Osteoblast (primary cell): ENCODE measurements around the gene TTF2. TPM values are rescaled to one million over a fixed set of nuclear protein-coding genes. Genes with fewer than 3 reads are reported as not detected.

Source experiments
- DNase-seq: peaks from one replicate; pipeline ENCODE4 v3.0.0; 2011; ENCODE audit warnings: low spot score, mixed read lengths; ENCODE audit not compliant: insufficient read length; ENCODE audit errors: missing footprints
- H2AFZ ChIP-seq: 2 replicates; pipeline ENCODE4 v1.6.0; 2011; ENCODE audit warnings: mild to moderate bottlenecking, low read length
- H3K27ac ChIP-seq: 2 replicates; pipeline ENCODE4 v1.5.1; 2011; ENCODE audit warnings: mild to moderate bottlenecking, low read depth, low read length, moderate library complexity
- H3K27me3 ChIP-seq: 2 replicates; pipeline ENCODE4 v1.6.0; 2012; ENCODE audit warnings: mild to moderate bottlenecking, control low read depth, inconsistent platforms, low read length, moderate library complexity; ENCODE audit not compliant: insufficient read depth
- H3K36me3 ChIP-seq: 2 replicates; pipeline ENCODE4 v1.5.1; 2011; ENCODE audit warnings: mild to moderate bottlenecking, low read length, control low read depth, moderate library complexity; ENCODE audit not compliant: insufficient read depth
- H3K4me1 ChIP-seq: 2 replicates; pipeline ENCODE4 v1.5.1; 2011; ENCODE audit warnings: mild to moderate bottlenecking, low read length, control low read depth, moderate library complexity; ENCODE audit not compliant: insufficient read depth
- H3K4me2 ChIP-seq: 2 replicates; pipeline ENCODE4 v1.6.0; 2011; ENCODE audit warnings: mild to moderate bottlenecking, low read length; ENCODE audit not compliant: insufficient read depth
- H3K4me3 ChIP-seq: fragments of 200-600 bp; sonication (generic); 3 replicates; pipeline ENCODE4 v1.5.1; 2012; ENCODE audit warnings: mild to moderate bottlenecking, low read length, inconsistent platforms; ENCODE audit not compliant: insufficient read depth
- H3K79me2 ChIP-seq: 2 replicates; pipeline ENCODE4 v1.6.0; 2012; ENCODE audit warnings: mild to moderate bottlenecking, low read length, control low read depth, inconsistent platforms; ENCODE audit not compliant: insufficient read depth
- H3K9me3 ChIP-seq: 2 replicates; pipeline ENCODE4 v1.5.1; 2011; ENCODE audit warnings: low read depth, low read length, control low read depth
- H4K20me1 ChIP-seq: 2 replicates; pipeline ENCODE4 v1.6.0; 2012; ENCODE audit warnings: mild to moderate bottlenecking, low read length, control low read depth; ENCODE audit not compliant: insufficient read depth
- total RNA-seq: library from RNA; depleted of rRNA; stranded (reverse); fragments of >200 nt; gene quantifications from 2 replicates; pipeline ENCODE4 v1.2.3, GENCODE V29; 2012
- TF ChIP-seq, protein P1 (sequence below): IDR thresholded peaks from 2 replicates; pipeline ENCODE4 v1.5.1; 2011; ENCODE audit warnings: mild to moderate bottlenecking, low read depth, low read length, moderate library complexity; ENCODE audit errors: extremely low read depth

The TTF2 gene
- total RNA-seq, 1 donor = 5.4 TPM

DNA sequence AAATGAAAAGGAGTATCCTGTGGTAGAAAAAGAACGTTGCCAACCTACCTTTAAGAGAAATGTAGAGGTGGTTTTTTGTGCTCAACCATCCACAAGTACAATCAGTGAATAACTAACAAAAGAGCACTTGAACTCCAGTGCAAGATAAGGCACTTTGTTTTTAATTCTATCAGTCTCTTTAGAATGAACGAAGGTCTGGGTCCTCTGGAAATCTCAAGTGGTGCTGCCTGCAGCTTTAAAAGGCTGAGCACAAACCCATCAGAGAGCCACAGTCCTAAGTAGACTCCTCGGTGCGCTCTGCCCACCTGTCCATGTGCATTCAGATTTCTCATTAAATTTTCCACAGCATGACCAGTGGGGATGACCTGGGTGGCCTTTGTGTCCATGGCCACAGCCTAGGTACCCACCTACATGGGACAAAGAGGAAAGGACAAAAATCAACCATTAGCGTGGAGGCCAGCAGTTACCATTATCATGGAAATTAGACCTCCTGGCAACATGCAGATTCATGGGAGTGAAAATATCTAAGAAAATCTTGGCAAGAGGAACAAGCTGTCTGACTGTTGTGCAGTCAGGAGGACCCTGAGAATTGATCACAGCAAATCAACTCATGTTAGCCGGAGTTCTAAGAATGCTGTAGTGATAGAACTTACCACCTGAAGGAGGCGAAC is 52.1 kb downstream of the TTF2 start:
- Histone ChIP-seq H2AFZ (no peak overlapping the region), H3K9me3 (no peaks in the 10 kb centered on the region), H3K4me3 (no peak overlapping the region), H4K20me1 (no peaks in the 10 kb centered on the region), H3K27ac (no peak overlapping the region), H3K36me3 (peaks cover 11% of the 10 kb centered on the region), H3K4me1 (peaks cover 7% of the 10 kb centered on the region), H3K4me2 (no peak overlapping the region), H3K79me2 (no peaks in the 10 kb centered on the region), H3K27me3 (no peaks in the 10 kb centered on the region)
- DNase-seq = no peak
- TF ChIP-seq, protein P1, sequence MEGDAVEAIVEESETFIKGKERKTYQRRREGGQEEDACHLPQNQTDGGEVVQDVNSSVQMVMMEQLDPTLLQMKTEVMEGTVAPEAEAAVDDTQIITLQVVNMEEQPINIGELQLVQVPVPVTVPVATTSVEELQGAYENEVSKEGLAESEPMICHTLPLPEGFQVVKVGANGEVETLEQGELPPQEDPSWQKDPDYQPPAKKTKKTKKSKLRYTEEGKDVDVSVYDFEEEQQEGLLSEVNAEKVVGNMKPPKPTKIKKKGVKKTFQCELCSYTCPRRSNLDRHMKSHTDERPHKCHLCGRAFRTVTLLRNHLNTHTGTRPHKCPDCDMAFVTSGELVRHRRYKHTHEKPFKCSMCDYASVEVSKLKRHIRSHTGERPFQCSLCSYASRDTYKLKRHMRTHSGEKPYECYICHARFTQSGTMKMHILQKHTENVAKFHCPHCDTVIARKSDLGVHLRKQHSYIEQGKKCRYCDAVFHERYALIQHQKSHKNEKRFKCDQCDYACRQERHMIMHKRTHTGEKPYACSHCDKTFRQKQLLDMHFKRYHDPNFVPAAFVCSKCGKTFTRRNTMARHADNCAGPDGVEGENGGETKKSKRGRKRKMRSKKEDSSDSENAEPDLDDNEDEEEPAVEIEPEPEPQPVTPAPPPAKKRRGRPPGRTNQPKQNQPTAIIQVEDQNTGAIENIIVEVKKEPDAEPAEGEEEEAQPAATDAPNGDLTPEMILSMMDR = no peak

DNA sequence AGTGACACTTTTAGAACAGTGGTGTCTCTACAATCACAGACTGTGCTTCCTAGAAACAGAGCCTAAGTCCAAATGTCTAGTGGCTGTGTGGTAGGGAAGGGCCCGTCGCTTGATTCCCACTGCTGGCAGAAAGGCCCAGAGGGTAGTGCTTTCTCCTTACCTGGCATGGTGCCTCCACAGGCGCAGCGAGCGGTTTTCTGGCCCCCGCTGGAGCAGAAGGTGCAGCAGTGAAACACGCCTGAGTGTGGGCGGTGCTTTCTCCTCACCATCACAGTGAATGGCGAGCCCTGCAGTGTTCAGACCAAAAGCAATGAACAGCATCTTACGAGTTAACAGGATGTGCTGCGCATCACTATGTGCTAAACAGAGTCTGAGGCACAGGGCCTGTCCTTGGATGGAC is 53.1 kb downstream of the TTF2 start:
- Histone ChIP-seq H3K79me2 (no peaks in the 10 kb centered on the region), H3K4me3 (no peak overlapping the region), H3K4me2 (no peak overlapping the region), H4K20me1 (no peaks in the 10 kb centered on the region), H3K27me3 (no peaks in the 10 kb centered on the region), H3K36me3 (peaks cover 11% of the 10 kb centered on the region), H3K4me1 (peaks cover 7% of the 10 kb centered on the region), H3K9me3 (no peaks in the 10 kb centered on the region), H2AFZ (no peak overlapping the region), H3K27ac (no peak overlapping the region)
- no peak for DNase-seq
- TF ChIP-seq, protein P1 = no peak

DNA sequence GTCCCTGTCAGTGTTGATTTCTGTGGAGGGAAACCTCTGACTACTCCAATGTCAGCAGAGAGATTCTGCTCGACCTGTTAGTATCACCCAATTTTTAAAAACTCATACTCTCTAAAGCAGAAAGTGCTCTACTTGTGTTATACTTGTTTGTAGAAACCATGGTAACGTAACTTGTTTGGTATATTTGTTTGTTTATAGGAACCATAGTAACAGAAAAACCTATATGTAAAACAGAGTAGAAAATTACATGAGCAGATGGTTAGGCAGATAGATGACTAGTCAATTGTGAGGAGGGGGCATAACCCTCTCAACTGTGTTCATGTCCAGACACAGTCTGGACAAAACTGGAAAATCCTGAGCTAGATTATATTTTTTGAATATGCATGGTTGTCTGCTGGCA is 54.8 kb downstream of the TTF2 start:
- Histone ChIP-seq H3K27me3 (no peaks in the 10 kb centered on the region), H3K4me2 (no peak overlapping the region), H3K36me3 (peaks cover 11% of the 10 kb centered on the region), H2AFZ (no peak overlapping the region), H3K9me3 (no peaks in the 10 kb centered on the region), H4K20me1 (no peaks in the 10 kb centered on the region), H3K4me1 (peaks cover 7% of the 10 kb centered on the region), H3K27ac (no peak overlapping the region), H3K4me3 (no peak overlapping the region), H3K79me2 (no peaks in the 10 kb centered on the region)
- no peak for DNase-seq
- TF ChIP-seq, protein P1 = no peak

DNA sequence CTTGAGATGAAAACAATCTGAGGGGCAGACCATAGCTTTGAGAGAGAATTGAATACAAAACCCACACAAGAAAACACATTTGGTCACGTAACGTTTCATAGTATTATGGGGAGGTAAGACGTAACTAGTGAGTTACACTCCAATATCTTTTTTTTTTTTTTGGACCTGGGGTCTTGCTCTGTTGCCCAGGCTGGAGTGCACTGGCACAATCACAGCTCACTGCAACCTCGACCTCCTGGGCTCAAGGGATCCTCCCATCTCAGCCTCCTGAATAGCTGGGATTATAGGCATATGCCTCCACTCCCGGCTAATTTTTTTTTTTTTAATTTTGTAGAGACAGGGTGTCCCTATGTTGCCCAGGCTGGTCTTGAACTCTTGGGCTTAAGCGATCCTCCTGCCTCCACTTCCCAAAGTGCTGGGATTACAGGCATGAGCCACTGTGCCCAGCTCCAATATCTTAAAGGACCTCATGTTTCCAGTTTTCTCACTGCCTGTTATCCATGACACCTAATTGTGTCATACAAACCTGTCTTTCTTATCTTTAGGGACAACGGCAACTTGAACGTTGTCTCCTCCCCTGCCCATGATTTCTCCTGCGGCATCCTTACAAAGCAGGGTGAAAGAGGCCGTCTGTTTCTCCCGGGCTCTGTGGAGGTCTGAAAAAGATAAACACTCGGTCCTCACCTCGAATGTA is 56.1 kb downstream of the TTF2 start:
- TF ChIP-seq, protein P1 = no peak
- H3K9me3 ChIP-seq = no peaks in the 10 kb centered on the region
- H3K79me2 ChIP-seq = no peaks in the 10 kb centered on the region
- DNase-seq = no peak
- H3K4me1 ChIP-seq = peaks cover 6% of the 10 kb centered on the region
- no peak overlapping the region for H3K4me2 ChIP-seq
- H4K20me1 ChIP-seq = no peaks in the 10 kb centered on the region
- no peak overlapping the region for H3K27ac ChIP-seq
- no peak overlapping the region for H2AFZ ChIP-seq
- H3K4me3 ChIP-seq = no peak overlapping the region
- peaks cover 11% of the 10 kb centered on the region for H3K36me3 ChIP-seq
- H3K27me3 ChIP-seq = no peaks in the 10 kb centered on the region
